ENCODE data around the gene GNA15.

DNA sequence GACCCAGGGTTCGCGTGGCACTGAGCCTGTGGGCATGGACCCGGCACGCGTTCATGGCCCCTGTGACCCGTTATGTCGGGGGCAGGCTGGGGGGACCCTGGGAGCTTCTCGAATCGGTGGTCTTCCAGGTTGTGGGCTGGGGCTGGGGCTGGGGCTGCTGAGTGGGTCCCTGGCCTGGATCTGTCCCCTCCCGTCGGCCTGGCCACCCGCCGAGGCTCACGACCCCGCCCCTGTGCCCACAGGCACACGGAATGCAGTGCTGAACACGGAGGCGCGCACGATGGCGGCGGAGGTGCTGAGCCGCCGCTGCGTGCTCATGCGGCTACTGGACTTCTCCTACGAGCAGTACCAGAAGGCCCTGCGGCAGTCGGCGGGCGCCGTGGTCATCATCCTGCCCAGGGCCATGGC is 56.4 kb downstream of the GNA15 start:
- TF ChIP-seq, protein P1, sequence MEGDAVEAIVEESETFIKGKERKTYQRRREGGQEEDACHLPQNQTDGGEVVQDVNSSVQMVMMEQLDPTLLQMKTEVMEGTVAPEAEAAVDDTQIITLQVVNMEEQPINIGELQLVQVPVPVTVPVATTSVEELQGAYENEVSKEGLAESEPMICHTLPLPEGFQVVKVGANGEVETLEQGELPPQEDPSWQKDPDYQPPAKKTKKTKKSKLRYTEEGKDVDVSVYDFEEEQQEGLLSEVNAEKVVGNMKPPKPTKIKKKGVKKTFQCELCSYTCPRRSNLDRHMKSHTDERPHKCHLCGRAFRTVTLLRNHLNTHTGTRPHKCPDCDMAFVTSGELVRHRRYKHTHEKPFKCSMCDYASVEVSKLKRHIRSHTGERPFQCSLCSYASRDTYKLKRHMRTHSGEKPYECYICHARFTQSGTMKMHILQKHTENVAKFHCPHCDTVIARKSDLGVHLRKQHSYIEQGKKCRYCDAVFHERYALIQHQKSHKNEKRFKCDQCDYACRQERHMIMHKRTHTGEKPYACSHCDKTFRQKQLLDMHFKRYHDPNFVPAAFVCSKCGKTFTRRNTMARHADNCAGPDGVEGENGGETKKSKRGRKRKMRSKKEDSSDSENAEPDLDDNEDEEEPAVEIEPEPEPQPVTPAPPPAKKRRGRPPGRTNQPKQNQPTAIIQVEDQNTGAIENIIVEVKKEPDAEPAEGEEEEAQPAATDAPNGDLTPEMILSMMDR (IDR thresholded peaks at IDR 0.05) = no peak
- TF ChIP-seq POLR2A (IDR thresholded peaks at IDR 0.05) = no peak

Data from Peyer's patch (tissue), 4 donors.